ENCODE results near the gene SETD4.

- no peak for TF ChIP-seq CTCF (IDR thresholded peaks at IDR 0.05)
- TF ChIP-seq POLR2A (IDR thresholded peaks at IDR 0.05): no peak
These were observed 16.3 kb downstream of the SETD4 start for GRCh38 chr21:36044056-36044455.
